Activated CD4-positive, alpha-beta memory T cell treated with anti-CD3 and anti-CD28 coated beads for 36 hours (primary cell): ENCODE results near the gene UBR1. TPM values are rescaled to one million over a fixed set of nuclear protein-coding genes. Genes with fewer than 3 reads are reported as not detected.
"Not testable (repeated sequence)": the region's sequence is repeated elsewhere in the genome, so short reads cannot be mapped to it uniquely, and the experiment has no call there.

Experiments
- CTCF ChIA-PET: fragments of 350-600 bp; sonication (Branson Sonifier 250); formaldehyde crosslinking; loops from one replicate; lab custom pipeline; 2021; ENCODE audit warnings: antibody characterized with exemption, inconsistent platforms; lab: Charles Lee
- POLR2A ChIA-PET: fragments of 350-600 bp; sonication (Branson Sonifier 250); formaldehyde crosslinking; loops from one replicate; lab custom pipeline; 2021; ENCODE audit warnings: antibody characterized with exemption; lab: Charles Lee
- DNase-seq: peaks from one replicate; pipeline ENCODE4 v3.0.0-alpha.2; 2020
- H3K27ac Mint-ChIP-seq: one replicate; pipeline ENCODE4 v1.8.0; 2021; ENCODE audit warnings: mixed read lengths
- H3K27me3 Mint-ChIP-seq: one replicate; pipeline ENCODE4 v1.8.0; 2021; ENCODE audit warnings: mixed read lengths
- H3K36me3 Mint-ChIP-seq: one replicate; pipeline ENCODE4 v1.8.0; 2021; ENCODE audit warnings: mixed read lengths
- H3K4me1 Mint-ChIP-seq: one replicate; pipeline ENCODE4 v1.8.0; 2021; ENCODE audit warnings: low read depth, mixed read lengths
- H3K4me3 Mint-ChIP-seq: one replicate; pipeline ENCODE4 v1.8.0; 2021; ENCODE audit warnings: mild to moderate bottlenecking, mixed read lengths
- H3K9me3 Mint-ChIP-seq: one replicate; pipeline ENCODE4 v1.8.0; 2021; ENCODE audit warnings: mixed read lengths
- intact Hi-C: fragments of 100-400 bp; cut with micrococcal nuclease; formaldehyde crosslinking; loops from one replicate; pipeline ENCODE4 v1.15.1; 2023
- total RNA-seq, 2 experiments: library from RNA; stranded (reverse); gene quantifications; one replicate each; pipeline ENCODE4 v1.2.3, GENCODE V29; 2021

UBR1 gene
- total RNA-seq, 2 experiments from 2014 or later = 24.5 to 29.7 TPM

GRCh38 chr15:42992626-42993025 is 113.2 kb downstream of the UBR1 start:
- Mint-ChIP-seq H3K4me3 (no peak overlapping the region), H3K9me3 (no peaks in the 10 kb centered on the region), H3K4me1 (no peaks in the 10 kb centered on the region), H3K36me3 (peaks cover 17% of the 10 kb centered on the region), H3K27ac (no peak overlapping the region), H3K27me3 (no peaks in the 10 kb centered on the region)
- POLR2A ChIA-PET = interaction anchor here (0.5 kb wide), 1 partner anchor 72 kb away, joined by 4 read pairs; no protein-coding TSS in a partner anchor
- intact Hi-C loops = no loop called here
- DNase-seq = no peak
- CTCF ChIA-PET = no interaction called here

- CTCF ChIA-PET = no interaction called here
- H3K36me3 Mint-ChIP-seq = peaks cover 22% of the 10 kb centered on the region
- H3K27me3 Mint-ChIP-seq = no peaks in the 10 kb centered on the region
- H3K27ac Mint-ChIP-seq = no peak overlapping the region
- POLR2A ChIA-PET = no interaction called here
- H3K4me1 Mint-ChIP-seq = no peaks in the 10 kb centered on the region
- no peak overlapping the region for H3K4me3 Mint-ChIP-seq
- DNase-seq = no peak
- intact Hi-C loops = no loop called here
- H3K9me3 Mint-ChIP-seq = no peaks in the 10 kb centered on the region
Measured at GRCh38 chr15:42986693-42987342, 119.0 kb downstream of the UBR1 start.

GRCh38 chr15:42984493-42985034 is 121.3 kb downstream of the UBR1 start:
- Mint-ChIP-seq H3K9me3 (no peaks in the 10 kb centered on the region), H3K36me3 (peaks cover 22% of the 10 kb centered on the region), H3K27me3 (no peaks in the 10 kb centered on the region), H3K4me1 (no peaks in the 10 kb centered on the region), H3K27ac (no peak overlapping the region), H3K4me3 (no peak overlapping the region)
- intact Hi-C loops = no loop called here
- no peak for DNase-seq
- ChIA-PET POLR2A (no interaction called here), CTCF (no interaction called here)

GRCh38 chr15:42979113-42979512 is 126.7 kb downstream of the UBR1 start:
- POLR2A ChIA-PET, H3K27ac Mint-ChIP-seq, H3K27me3 Mint-ChIP-seq, H3K4me3 Mint-ChIP-seq, H3K4me1 Mint-ChIP-seq, intact Hi-C loops, H3K9me3 Mint-ChIP-seq, DNase-seq: not testable (repeated sequence)
- H3K36me3 Mint-ChIP-seq = peaks cover 41% of the 10 kb centered on the region
- CTCF ChIA-PET = interaction anchor here (0.6 kb wide), 1 partner anchor 48 kb away, joined by 3 read pairs; no protein-coding TSS in a partner anchor

- ChIA-PET POLR2A (no interaction called here), CTCF (no interaction called here)
- Mint-ChIP-seq H3K27me3 (no peaks in the 10 kb centered on the region), H3K36me3 (peaks cover 63% of the 10 kb centered on the region), H3K27ac (no peak overlapping the region), H3K4me3 (no peak overlapping the region), H3K9me3 (no peaks in the 10 kb centered on the region), H3K4me1 (no peaks in the 10 kb centered on the region)
- intact Hi-C loops = no loop called here
- no peak for DNase-seq
Measured at GRCh38 chr15:42974202-42974862, 131.5 kb downstream of the UBR1 start.

- H3K4me1 Mint-ChIP-seq = no peaks in the 10 kb centered on the region
- H3K27ac Mint-ChIP-seq = no peak overlapping the region
- no peaks in the 10 kb centered on the region for H3K27me3 Mint-ChIP-seq
- DNase-seq = no peak
- peaks cover 66% of the 10 kb centered on the region for H3K36me3 Mint-ChIP-seq
- H3K4me3 Mint-ChIP-seq = no peak overlapping the region
- POLR2A ChIA-PET = no interaction called here
- intact Hi-C loops = no loop called here
- CTCF ChIA-PET = no interaction called here
- H3K9me3 Mint-ChIP-seq = no peaks in the 10 kb centered on the region
Measured at GRCh38 chr15:42973114-42973513, 132.7 kb downstream of the UBR1 start.

- Mint-ChIP-seq H3K36me3 (peaks cover 57% of the 10 kb centered on the region), H3K4me3 (no peak overlapping the region), H3K9me3 (no peaks in the 10 kb centered on the region), H3K4me1 (no peaks in the 10 kb centered on the region), H3K27me3 (no peaks in the 10 kb centered on the region), H3K27ac (no peak overlapping the region)
- DNase-seq = no peak
- ChIA-PET CTCF (no interaction called here), POLR2A (no interaction called here)
- intact Hi-C loops = no loop called here
Measured at GRCh38 chr15:42971830-42972229, 134.0 kb downstream of the UBR1 start.

GRCh38 chr15:42964476-42964875 is 141.4 kb downstream of the UBR1 start:
- Mint-ChIP-seq H3K27me3 (no peaks in the 10 kb centered on the region), H3K4me1 (no peaks in the 10 kb centered on the region), H3K9me3 (no peaks in the 10 kb centered on the region), H3K36me3 (peaks cover 47% of the 10 kb centered on the region), H3K4me3 (no peak overlapping the region), H3K27ac (no peak overlapping the region)
- DNase-seq = no peak
- POLR2A ChIA-PET = no interaction called here
- CTCF ChIA-PET = interaction anchor here (1.5 kb wide), 1 partner anchor 8 kb away, joined by 3 read pairs; no protein-coding TSS in a partner anchor
- intact Hi-C loops = no loop called here

- H3K9me3 Mint-ChIP-seq = no peaks in the 10 kb centered on the region
- DNase-seq = no peak
- ChIA-PET POLR2A (no interaction called here), CTCF (interaction anchor here (1.1 kb wide), 1 partner anchor 10 kb away, joined by 3 read pairs; no protein-coding TSS in a partner anchor)
- H3K4me3 Mint-ChIP-seq = no peak overlapping the region
- H3K27ac Mint-ChIP-seq = no peak overlapping the region
- peaks cover 56% of the 10 kb centered on the region for H3K36me3 Mint-ChIP-seq
- H3K4me1 Mint-ChIP-seq = peaks cover 7% of the 10 kb centered on the region
- H3K27me3 Mint-ChIP-seq = no peaks in the 10 kb centered on the region
- intact Hi-C loops = no loop called here
Measured at GRCh38 chr15:42955518-42955917, 150.3 kb downstream of the UBR1 start.

- DNase-seq = no peak
- Mint-ChIP-seq H3K9me3 (no peaks in the 10 kb centered on the region), H3K4me3 (no peak overlapping the region), H3K36me3 (peaks cover 55% of the 10 kb centered on the region), H3K27me3 (no peaks in the 10 kb centered on the region), H3K4me1 (peaks cover 7% of the 10 kb centered on the region), H3K27ac (no peak overlapping the region)
- ChIA-PET POLR2A (no interaction called here), CTCF (no interaction called here)
- intact Hi-C loops = no loop called here
Measured at GRCh38 chr15:42954291-42954690, 151.5 kb downstream of the UBR1 start.

GRCh38 chr15:42948898-42949297 is 156.9 kb downstream of the UBR1 start:
- H3K36me3 Mint-ChIP-seq = peaks cover 47% of the 10 kb centered on the region
- H3K9me3 Mint-ChIP-seq, H3K4me3 Mint-ChIP-seq, H3K27ac Mint-ChIP-seq, DNase-seq, CTCF ChIA-PET, H3K4me1 Mint-ChIP-seq, POLR2A ChIA-PET, H3K27me3 Mint-ChIP-seq, intact Hi-C loops: not testable (repeated sequence)

- ChIA-PET CTCF (no interaction called here), POLR2A (interaction anchor here (0.9 kb wide), 1 partner anchor 70 kb away, joined by 3 read pairs; no protein-coding TSS in a partner anchor)
- Mint-ChIP-seq H3K27me3 (no peaks in the 10 kb centered on the region), H3K4me3 (no peak overlapping the region), H3K27ac (no peak overlapping the region), H3K9me3 (no peaks in the 10 kb centered on the region), H3K4me1 (no peaks in the 10 kb centered on the region), H3K36me3 (peaks cover 9% of the 10 kb centered on the region)
- intact Hi-C loops = no loop called here
- no peak for DNase-seq
Measured at GRCh38 chr15:42940527-42940926, 165.3 kb downstream of the UBR1 start.
